ES-I3 (cell line): ENCODE measurements around the gene SPNS2.

ENCODE experiments used
- H3K36me3 ChIP-seq: 2 replicates; pipeline ENCODE4 v1.6.1; 2013; ENCODE audit warnings: mild to moderate bottlenecking, low read length, control low read depth, moderate library complexity; ENCODE audit not compliant: insufficient read depth
- H3K4me1 ChIP-seq: 2 replicates; pipeline ENCODE4 v1.6.1; 2013; ENCODE audit warnings: mild to moderate bottlenecking, control low read depth, low read length; ENCODE audit not compliant: insufficient read depth
- H3K9ac ChIP-seq: 2 replicates; pipeline ENCODE4 v1.6.1; 2013; ENCODE audit warnings: low read depth, mild to moderate bottlenecking, low read length, moderate library complexity
- H3K9me3 ChIP-seq: 2 replicates; pipeline ENCODE4 v1.6.1; 2013; ENCODE audit warnings: mild to moderate bottlenecking, low read length, moderate library complexity; ENCODE audit not compliant: control insufficient read depth, insufficient read depth

Gene SPNS2

GRCh38 chr17:4530799-4531730, 32.4 kb downstream of the SPNS2 start:
- H3K4me1 ChIP-seq: no peaks in the 10 kb centered on the region; the same call in 1 of the 2 replicates
- no peaks in the 10 kb centered on the region for H3K36me3 ChIP-seq
- no peak overlapping the region for H3K9ac ChIP-seq
- no peaks in the 10 kb centered on the region for H3K9me3 ChIP-seq

- Histone ChIP-seq H3K36me3 (no peaks in the 10 kb centered on the region), H3K4me1 (peaks cover 4% of the 10 kb centered on the region; the same call in 1 of the 2 replicates), H3K9me3 (no peaks in the 10 kb centered on the region), H3K9ac (no peak overlapping the region)
Measured at GRCh38 chr17:4531988-4532736, 33.5 kb downstream of the SPNS2 start.

- H3K9ac ChIP-seq: no peak overlapping the region
- H3K9me3 ChIP-seq: no peaks in the 10 kb centered on the region
- H3K36me3 ChIP-seq: no peaks in the 10 kb centered on the region; the same call in 1 of the 2 replicates
- peaks cover 4% of the 10 kb centered on the region; the same call in 1 of the 2 replicates for H3K4me1 ChIP-seq
Measured at GRCh38 chr17:4532860-4533522, 34.3 kb downstream of the SPNS2 start.

GRCh38 chr17:4533523-4534504, 35.1 kb downstream of the SPNS2 start:
- Histone ChIP-seq H3K4me1 (peaks cover 4% of the 10 kb centered on the region; the same call in 1 of the 2 replicates), H3K36me3 (no peaks in the 10 kb centered on the region; the same call in 1 of the 2 replicates), H3K9ac (no peak overlapping the region), H3K9me3 (no peaks in the 10 kb centered on the region)

GRCh38 chr17:4534515-4534914, 35.8 kb downstream of the SPNS2 start:
- H3K4me1 ChIP-seq: peaks cover 4% of the 10 kb centered on the region; the same call in 1 of the 2 replicates
- H3K9me3 ChIP-seq: no peaks in the 10 kb centered on the region
- H3K9ac ChIP-seq: no peak overlapping the region
- H3K36me3 ChIP-seq: no peaks in the 10 kb centered on the region; the same call in 1 of the 2 replicates

- Histone ChIP-seq H3K4me1 (peaks cover 4% of the 10 kb centered on the region; the same call in 1 of the 2 replicates), H3K9ac (no peak overlapping the region), H3K36me3 (no peaks in the 10 kb centered on the region; the same call in 1 of the 2 replicates), H3K9me3 (no peaks in the 10 kb centered on the region)
Measured at GRCh38 chr17:4534928-4535666, 36.4 kb downstream of the SPNS2 start.

- H3K9me3 ChIP-seq: no peaks in the 10 kb centered on the region
- H3K4me1 ChIP-seq: peaks cover 4% of the 10 kb centered on the region; the same call in 1 of the 2 replicates
- no peak overlapping the region for H3K9ac ChIP-seq
- H3K36me3 ChIP-seq: no peaks in the 10 kb centered on the region; the same call in 1 of the 2 replicates
Measured at GRCh38 chr17:4535667-4536258, 37.1 kb downstream of the SPNS2 start.

GRCh38 chr17:4536259-4536741, 37.6 kb downstream of the SPNS2 start:
- Histone ChIP-seq H3K9me3 (no peaks in the 10 kb centered on the region), H3K4me1 (peaks cover 4% of the 10 kb centered on the region; the same call in 1 of the 2 replicates), H3K9ac (no peak overlapping the region; the same call in 1 of the 2 replicates), H3K36me3 (no peaks in the 10 kb centered on the region; the same call in 1 of the 2 replicates)

- H3K4me1 ChIP-seq: peaks cover 4% of the 10 kb centered on the region; the same call in 1 of the 2 replicates
- H3K36me3 ChIP-seq: no peaks in the 10 kb centered on the region; the same call in 1 of the 2 replicates
- no peaks in the 10 kb centered on the region for H3K9me3 ChIP-seq
- no peak overlapping the region for H3K9ac ChIP-seq
Measured at GRCh38 chr17:4536742-4537411, 38.2 kb downstream of the SPNS2 start.

GRCh38 chr17:4537451-4538235, 39.0 kb downstream of the SPNS2 start:
- no peaks in the 10 kb centered on the region; the same call in 1 of the 2 replicates for H3K36me3 ChIP-seq
- H3K9ac ChIP-seq: no peak overlapping the region
- H3K4me1 ChIP-seq: peaks cover 4% of the 10 kb centered on the region; the same call in 1 of the 2 replicates
- H3K9me3 ChIP-seq: no peaks in the 10 kb centered on the region
